HS-27A (cell line): Measurements from ENCODE around the gene TMEM170B.

Experiments used
- DNase-seq: peaks from one replicate; pipeline ENCODE4 v3.0.0-alpha.2; 2012; ENCODE audit warnings: low read depth, missing footprints

TMEM170B gene

DNA sequence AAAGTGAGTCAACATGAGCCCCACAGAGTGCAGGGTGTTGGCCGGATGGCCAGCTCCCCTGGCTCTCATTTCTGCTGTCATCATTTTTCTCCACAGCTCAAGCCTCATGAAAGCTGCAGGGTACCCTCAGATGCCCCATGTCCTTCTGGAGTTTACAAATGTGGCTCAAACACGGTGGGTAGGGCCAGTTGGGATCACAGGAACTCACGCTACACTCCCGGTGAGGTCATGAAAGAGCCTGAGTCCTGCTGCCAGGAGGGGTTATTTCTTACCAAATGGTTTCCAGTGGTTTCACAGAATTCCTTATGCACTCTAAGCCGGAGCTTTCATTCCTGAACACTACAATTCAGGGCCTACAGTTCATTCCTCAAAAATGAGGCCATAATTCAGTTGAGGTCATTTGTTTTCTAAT is 78.7 kb downstream of the TMEM170B start:
- peak; percentile 87 for DNase-seq

DNA sequence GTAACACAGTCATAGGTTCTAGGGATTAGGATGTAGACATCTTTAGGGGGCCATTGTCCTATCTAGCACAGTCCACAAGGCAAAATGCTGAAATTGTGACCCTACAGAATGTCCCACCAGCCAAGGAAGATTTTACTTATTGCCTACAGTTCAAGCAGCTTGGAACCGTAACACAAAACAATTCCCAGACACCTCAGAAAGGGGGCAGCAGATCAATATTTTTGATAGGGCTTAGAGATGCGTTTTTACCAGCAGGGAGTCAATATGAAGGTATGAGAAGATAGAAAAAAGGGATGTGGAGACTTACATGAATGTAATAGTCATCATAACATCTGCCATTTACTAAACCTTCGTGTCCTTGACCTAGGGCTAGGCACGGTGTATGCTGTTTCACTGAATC is 81.0 kb downstream of the TMEM170B start:
- DNase-seq: peak; percentile 40

DNA sequence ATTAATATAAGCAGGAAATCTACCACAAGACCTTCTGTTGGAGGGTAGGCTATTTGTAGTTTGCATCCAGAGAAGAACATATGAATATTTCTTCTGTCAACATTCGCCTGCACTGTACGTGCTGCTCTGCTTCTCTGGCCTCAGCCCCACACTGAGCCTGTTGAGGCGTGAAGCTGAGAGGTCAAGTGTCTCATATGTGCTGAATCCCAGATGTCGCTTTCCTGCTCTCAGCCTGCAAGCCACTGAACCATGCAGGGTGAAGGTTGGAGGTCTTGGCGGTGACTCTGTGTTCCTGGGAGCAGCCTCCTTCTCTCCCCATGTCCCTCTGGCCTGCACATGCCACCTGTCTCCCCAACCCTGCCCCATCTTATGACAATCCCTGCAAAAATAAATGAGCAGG is 83.6 kb downstream of the TMEM170B start:
- DNase-seq: no peak

DNA sequence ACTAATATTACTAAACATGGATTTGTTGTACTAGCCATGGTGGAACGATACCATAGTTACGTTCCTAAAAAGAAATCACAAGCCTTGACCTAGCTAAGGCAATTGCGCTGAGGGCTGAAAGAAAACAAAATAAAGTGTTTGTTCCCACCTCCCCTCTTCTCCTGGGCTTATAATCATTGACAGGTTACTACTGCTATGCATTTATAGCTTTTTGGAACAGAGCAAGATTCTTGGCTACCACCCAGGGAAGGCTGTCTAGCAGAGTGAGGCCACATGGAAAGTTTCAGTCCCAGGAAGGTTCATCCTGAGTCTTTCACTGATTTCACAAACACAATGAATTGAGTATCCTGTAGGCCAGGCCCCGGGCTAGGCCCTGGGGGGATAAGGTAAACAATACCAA is 84.6 kb downstream of the TMEM170B start:
- no peak for DNase-seq

GRCh38 chr6:11623272-11623671 is 85.7 kb downstream of the TMEM170B start:
- DNase-seq: no peak

GRCh38 chr6:11625302-11625701 is 87.8 kb downstream of the TMEM170B start:
- no peak for DNase-seq

DNA sequence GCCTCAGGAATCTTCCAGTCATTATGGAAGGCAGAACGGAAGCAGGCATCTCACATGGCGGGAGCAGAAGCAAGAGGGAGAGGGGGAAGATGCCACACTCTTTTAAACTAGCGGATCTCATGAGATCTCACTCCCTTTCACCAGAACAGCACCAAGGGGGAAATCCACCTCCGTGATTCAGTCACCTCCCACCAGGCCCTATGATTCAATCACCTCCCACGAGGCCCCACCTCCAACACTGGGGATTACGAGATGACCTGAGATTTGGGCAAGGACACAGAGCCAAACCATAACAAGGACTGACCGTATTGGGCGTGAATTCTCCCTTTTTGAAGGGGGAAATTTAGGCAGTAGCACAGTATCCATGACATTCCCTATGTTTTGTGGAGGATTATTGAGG is 88.8 kb downstream of the TMEM170B start:
- no peak for DNase-seq

DNA sequence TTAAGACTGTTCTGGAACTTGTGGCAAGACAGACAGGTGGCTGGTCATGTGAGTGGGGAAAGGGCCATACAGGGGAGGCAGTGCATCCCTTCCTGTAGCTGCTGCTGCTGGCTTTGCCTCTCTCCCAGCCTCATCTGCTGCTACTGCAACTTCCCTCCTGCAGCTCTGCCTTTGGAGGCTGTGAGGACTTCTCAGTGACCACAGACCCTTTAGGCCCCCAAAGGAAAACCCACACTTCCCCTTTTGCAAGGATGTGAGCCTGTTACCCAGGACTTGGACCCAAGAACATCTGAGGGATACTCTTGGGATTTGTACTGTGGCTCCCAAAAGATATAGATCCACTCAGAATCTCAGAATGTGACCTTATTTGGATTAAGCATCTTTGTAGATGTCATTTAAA is 91.0 kb downstream of the TMEM170B start:
- DNase-seq: no peak

DNA sequence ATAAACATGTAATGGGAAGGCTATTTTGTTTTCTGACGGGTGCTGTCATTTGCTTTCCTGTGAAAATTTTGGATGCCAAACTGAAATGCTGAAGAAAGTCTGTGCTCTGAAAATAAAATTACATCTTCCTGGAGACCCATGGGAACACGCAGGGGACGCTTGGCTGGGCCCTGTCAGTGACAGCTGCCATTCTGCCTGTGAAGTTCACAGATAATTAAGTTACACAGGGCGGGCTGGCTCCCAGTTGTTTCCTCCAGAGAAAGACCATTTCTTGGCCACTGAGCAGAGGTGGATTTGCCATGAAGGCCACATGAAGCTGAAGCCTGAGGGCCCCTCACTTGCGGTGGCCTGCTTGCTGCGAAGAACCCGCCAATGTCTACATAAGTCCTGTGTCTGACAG is 93.5 kb downstream of the TMEM170B start:
- no peak for DNase-seq

DNA sequence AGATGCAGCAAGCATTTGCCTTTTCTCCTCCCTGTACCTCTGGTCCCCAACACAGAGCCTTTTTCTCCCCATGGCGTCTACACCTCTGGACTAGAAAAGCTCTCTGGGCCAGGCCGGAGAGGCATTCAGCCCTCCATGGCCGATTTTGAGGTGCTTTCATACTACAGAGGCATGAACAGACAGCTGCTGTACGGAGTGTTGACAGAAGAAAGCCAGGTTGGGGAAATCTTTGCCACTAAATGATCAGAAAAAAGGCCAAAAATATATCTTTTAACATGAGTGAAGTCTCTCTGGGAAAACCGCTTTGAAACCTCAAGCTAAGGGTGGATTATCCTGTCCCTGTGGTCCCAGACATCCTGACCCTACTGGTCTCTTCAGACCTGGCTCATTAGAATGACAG is 94.0 kb downstream of the TMEM170B start:
- DNase-seq: no peak

DNA sequence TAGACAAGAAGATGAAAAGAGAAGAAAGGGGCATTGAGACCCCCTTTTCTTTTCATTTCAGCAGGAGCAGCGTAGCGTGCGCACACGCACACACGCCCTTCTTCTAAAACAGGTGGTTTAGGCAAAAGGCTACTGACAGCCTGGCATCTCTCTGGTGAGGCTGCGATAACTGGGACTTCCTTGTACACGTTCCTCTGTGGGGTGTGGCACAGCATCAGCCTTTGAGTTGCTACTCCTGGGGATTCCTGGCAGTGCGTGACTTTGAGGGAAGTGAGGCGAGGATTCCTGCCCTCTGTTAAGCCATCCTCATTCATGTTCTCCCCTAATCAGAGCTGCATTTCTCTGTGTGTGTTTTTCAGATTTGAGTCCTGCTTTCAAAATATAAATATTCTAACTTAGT is 94.7 kb downstream of the TMEM170B start:
- no peak for DNase-seq

DNA sequence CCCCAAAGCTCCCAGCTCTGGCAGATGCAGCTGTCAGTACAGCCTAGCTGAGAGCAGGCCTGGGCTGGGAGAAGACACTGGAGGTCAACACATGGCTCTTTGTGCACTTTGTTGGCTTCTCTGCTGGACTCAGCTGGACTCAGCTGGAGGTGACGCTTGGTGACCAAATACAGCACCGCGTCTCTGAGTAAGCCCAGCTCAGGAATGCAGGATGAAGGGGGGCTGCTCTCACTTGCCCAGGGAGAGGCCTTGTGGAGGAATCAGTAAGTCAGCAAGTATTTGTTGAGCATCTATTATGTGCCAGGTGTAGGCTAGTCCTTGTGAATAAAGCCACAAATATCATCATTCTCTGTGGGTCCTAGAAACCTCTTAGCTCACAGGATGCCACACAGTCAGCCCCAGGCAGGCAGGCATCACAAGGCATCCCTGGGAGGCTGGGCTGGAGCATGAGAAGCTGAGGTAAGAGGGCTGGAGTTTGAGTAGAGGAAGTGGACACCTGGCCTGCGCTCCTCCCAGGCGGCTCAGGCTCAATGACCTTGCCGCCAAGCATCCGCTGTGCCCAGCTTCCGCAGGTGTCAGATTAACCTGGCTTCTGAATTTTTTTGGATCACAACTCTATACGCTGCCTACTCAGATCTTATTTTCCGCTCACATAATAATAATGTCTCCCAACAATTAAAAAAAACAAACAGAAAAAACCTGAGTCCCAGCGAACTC is 95.4 kb downstream of the TMEM170B start:
- DNase-seq: no peak
